ENCODE measurements around the gene POLR2L. TPM values are rescaled to one million over a fixed set of nuclear protein-coding genes. Genes with fewer than 3 reads are reported as not detected.

Gene POLR2L
- total and polyA plus RNA-seq, 2 of the 13 experiments (the other 11 are each of a cell fraction or from before 2014, with no cell fraction given) = 104 to 114 TPM

DNA sequence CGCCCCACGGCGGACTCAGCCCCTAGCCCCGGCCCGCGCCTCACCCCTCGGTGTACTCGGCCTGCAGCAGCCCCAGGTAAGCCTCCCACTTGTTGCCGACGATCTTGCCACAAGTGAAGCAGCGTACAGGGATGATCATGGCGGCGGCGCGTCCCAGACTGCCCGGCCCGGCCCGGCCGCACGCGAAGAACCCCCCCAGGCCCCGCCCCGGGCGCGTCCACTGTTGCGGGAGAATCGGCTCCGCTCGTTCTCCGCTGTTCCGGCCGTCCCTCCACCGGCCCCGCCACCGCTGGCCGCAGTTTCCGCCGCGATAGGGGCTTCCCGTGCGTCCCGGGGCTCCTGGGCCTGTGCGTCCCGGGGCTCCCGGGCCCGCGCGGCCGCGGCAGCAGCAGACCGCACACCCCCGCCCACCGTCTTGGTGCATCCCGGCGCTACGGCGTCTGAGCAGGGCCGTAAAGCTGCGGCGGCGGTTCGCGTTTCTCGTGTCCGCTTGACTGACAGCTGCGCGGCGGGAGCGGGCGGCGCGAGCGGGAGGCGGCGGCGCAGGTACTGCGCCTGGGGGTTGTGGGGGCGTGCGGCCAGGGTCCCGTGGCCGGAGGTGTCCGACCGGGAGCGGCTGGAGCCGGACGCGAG, at the start of gene POLR2L, which contains the start of gene TSPAN4 (continued):
- no peak for TF ChIP-seq NFIC (IDR thresholded peaks at IDR 0.05; ENCODE audit: low read length)
- TF ChIP-seq SAFB2 (CRISPR knock-in tag; IDR thresholded peaks at IDR 0.05; ENCODE audit: borderline replicate concordance, low read depth) = peak; percentile 84
- peak; percentile 41; the same call in 1 of the 2 replicates for TF ChIP-seq ZNF788 (CRISPR knock-in tag; IDR thresholded peaks at IDR 0.05; ENCODE audit: borderline replicate concordance)
- TF ChIP-seq, protein P1, sequence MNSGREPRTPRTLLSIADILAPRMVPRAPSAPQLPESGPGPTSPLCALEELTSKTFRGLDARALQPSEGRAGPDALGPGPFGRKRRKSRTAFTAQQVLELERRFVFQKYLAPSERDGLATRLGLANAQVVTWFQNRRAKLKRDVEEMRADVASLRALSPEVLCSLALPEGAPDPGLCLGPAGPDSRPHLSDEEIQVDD (CRISPR knock-in tag; IDR thresholded peaks at IDR 0.05; ENCODE audit: borderline replicate concordance) = peak; percentile 67; the same call in 1 of the 2 replicates
- 0 out of 2 replicates have a peak, but pooled peaks have one; percentile 41 for TF ChIP-seq ARID2 (CRISPR knock-in tag; IDR thresholded peaks at IDR 0.05; ENCODE audit: borderline replicate concordance)
- TF ChIP-seq ZSCAN30 (CRISPR knock-in tag; IDR thresholded peaks at IDR 0.05) = no peak; the same call in 1 of the 2 replicates
- TF ChIP-seq, protein P2, sequence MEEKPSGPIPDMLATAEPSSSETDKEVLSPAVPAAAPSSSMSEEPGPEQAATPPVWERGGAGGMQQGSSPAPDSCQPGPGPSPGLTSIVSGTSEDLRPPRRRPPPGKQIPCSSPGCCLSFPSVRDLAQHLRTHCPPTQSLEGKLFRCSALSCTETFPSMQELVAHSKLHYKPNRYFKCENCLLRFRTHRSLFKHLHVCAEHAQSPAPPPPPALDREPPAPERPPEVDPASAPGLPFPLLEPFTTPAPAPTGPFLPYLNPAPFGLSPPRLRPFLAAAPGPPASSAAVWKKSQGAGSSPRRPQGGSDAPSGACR (CRISPR knock-in tag; IDR thresholded peaks at IDR 0.05) = no peak
- TF ChIP-seq ZNF790 (CRISPR knock-in tag; IDR thresholded peaks at IDR 0.05; ENCODE audit: borderline replicate concordance) = peak; percentile 67; the same call in 1 of the 2 replicates
- TF ChIP-seq MLX (CRISPR knock-in tag; IDR thresholded peaks at IDR 0.05) = no peak
- TF ChIP-seq ZNF749 (CRISPR knock-in tag; IDR thresholded peaks at IDR 0.05; ENCODE audit: borderline replicate concordance) = no peak
- TF ChIP-seq SYNCRIP (IDR thresholded peaks at IDR 0.05; ENCODE audit: insufficient read depth, low read depth, low read length) = no peak
- no peak; the same call in 1 of the 2 replicates for TF ChIP-seq ZNF780A (CRISPR knock-in tag; IDR thresholded peaks at IDR 0.05)
- TF ChIP-seq NR2F1 (CRISPR knock-in tag; IDR thresholded peaks at IDR 0.05) = no peak; a peak in 1 of 4 replicates
- no peak for TF ChIP-seq ZNF570 (CRISPR knock-in tag; IDR thresholded peaks at IDR 0.05; ENCODE audit: borderline replicate concordance)
- TF ChIP-seq ZNF574 (CRISPR knock-in tag; IDR thresholded peaks at IDR 0.05) = peak; percentile 36; the same call in 1 of the 2 replicates
- no peak for TF ChIP-seq NR3C1 (CRISPR knock-in tag; IDR thresholded peaks at IDR 0.05)
- TF ChIP-seq ZNF225 (CRISPR knock-in tag; IDR thresholded peaks at IDR 0.05) = no peak
- no peak for TF ChIP-seq ZFP36L1 (CRISPR knock-in tag; IDR thresholded peaks at IDR 0.05)
- 0 out of 2 replicates have a peak, but pooled peaks have one; percentile 41 for TF ChIP-seq ZBTB43 (CRISPR knock-in tag; conservative IDR thresholded peaks at IDR 0.05)
- TF ChIP-seq KDM5A (IDR thresholded peaks at IDR 0.05; ENCODE audit: borderline replicate concordance, low read length) = peak; percentile 74; the same call in 1 of the 2 replicates
- no peak for TF ChIP-seq NRL (CRISPR knock-in tag; IDR thresholded peaks at IDR 0.05; ENCODE audit: borderline replicate concordance)
- TF ChIP-seq HOXA3 (CRISPR knock-in tag; IDR thresholded peaks at IDR 0.05) = peak; percentile 52
- TF ChIP-seq SP5 (CRISPR knock-in tag; IDR thresholded peaks at IDR 0.05; ENCODE audit: borderline replicate concordance, low read depth) = 0 out of 2 replicates have a peak, but pooled peaks have one; percentile 24
- TF ChIP-seq NFKB2 (CRISPR knock-in tag; IDR thresholded peaks at IDR 0.05; ENCODE audit: borderline replicate concordance) = peak; percentile 55; the same call in 1 of the 2 replicates
